ENCODE measurements around the gene AUNIP.
A peak's percentile ranks its signal among the peaks of the same experiment; 100 is the strongest.

AUNIP gene

GRCh38 chr1:25885602-25886001 is 26.3 kb upstream of the AUNIP start:
- no peak for DNase-seq

DNA sequence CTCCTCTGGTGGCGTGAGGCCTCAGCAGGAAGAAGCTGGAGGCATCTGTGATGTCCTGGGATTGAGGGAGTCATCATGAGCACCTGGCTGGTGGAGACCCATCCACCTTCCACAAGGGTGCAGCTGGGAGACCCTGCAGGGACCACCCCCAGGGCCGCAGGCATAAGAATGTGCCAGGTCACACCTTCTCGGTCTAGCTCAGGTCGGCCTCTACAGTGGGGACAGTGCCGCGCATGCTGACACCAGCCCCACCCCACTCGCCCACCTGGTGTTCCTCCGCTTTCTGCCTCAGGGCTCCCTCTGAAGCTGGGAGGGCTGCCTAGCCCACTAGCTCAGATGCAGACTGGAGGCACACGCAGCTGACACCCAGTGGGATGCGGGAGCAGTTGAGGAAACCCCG is 22.0 kb upstream of the AUNIP start:
- no peak for DNase-seq

GRCh38 chr1:25880518-25880917 is 21.3 kb upstream of the AUNIP start:
- no peak for DNase-seq

- DNase-seq, result no peak
These were observed 20.4 kb upstream of the AUNIP start for GRCh38 chr1:25879675-25880074.

DNA sequence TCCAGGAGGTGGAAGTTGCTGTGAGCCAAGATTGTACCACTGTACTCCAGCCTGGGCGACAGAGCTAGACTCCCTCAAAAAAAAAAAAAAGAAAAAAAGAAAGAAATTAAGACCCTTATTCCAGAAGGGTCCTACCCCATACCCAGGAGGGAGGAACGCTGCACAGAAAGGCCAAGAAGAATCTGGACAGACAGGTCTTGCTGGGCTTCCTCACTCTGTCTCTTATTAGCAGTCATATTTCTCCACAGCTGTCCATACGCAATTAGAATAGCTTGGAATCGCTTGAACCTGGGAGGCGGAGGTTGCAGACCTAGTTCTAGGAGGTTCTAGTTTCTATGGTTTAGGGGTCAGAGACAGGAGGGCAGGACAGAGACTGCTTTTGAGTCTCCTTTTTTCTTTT is 19.4 kb upstream of the AUNIP start:
- DNase-seq, result no peak

DNA sequence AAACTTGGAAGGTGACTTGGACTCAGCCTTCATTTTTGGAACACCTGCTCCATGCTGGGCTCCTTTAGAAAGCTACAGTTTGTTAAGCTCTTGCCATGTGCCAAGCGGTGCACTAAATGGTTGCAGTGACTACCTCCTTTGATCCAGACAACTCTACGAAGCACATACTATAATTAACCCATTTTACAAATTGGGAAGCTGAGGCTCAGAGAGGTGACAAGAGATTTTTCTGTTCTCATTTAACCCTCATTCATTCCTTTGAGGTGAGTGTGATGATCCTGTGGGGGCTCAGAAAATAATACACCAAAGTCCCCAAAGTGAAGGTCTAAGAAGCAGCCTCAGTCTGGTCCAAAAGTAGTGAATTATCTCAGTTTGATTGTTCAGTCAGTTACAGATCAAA is 17.9 kb upstream of the AUNIP start:
- DNase-seq, result no peak

DNA sequence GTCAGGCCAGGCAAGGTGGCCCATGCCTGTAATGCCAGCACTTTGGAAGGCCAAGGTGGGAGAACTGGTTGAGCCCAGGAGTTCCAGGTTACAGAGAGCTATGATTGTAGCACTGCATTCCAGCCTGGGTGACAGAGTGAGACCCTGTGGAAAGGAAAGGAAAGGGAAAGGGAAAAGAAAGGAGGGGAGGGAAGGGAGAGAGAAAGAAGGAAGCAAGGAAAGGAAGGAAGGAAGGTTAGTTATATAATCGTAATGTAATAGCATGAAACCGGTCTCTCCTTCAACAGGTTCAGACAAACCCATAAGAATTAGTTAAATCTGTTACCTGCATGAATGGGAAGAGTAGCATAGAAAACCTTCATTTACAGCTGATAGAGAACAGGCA is 17.4 kb upstream of the AUNIP start:
- DNase-seq, result no peak

GRCh38 chr1:25875856-25876692 is 16.8 kb upstream of the AUNIP start:
- DNase-seq, result no peak

DNA sequence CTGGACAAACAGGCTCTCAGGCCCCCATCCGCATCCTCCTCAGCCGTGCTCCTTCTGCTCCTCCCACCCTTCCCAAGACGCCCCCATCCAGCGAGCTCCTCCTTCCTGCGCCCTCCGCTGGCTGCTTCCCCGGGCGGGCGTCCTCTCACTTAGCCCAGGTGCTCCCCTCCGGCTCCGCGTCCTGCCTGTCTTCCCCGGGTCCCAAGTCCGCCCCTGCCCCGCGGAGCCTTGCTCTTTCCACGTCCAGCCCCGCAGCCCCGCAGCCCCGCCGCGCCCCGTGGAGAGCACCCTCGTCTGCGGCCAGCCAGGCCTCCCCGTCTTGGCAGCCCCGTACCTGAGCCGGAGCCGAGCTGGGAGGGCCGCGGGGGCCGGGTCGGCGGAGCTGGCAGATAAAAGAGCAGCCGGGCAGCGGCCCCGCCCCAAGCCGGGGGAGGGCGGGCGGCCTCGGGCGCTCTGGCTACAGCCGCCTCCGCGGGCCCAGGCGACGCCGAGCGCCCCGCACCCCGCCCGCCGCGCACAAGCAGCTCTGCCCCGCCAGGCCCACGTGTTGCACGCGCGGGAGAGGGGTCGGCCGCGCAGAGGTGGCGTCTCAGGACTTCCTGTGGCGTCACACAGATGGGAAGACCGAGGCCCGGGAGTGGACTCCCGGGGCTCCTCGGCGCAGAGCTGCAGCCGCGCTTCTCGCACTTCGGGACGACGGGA is 16.0 kb upstream of the AUNIP start, which contains the start of gene PAQR7:
Gene PAQR7 (minus strand): TSS at position 555 of the 702 bp plus-strand sequence. CDS start 11,869 bp downstream, outside the sequence.
- DNase-seq, result peak; percentile 39

DNA sequence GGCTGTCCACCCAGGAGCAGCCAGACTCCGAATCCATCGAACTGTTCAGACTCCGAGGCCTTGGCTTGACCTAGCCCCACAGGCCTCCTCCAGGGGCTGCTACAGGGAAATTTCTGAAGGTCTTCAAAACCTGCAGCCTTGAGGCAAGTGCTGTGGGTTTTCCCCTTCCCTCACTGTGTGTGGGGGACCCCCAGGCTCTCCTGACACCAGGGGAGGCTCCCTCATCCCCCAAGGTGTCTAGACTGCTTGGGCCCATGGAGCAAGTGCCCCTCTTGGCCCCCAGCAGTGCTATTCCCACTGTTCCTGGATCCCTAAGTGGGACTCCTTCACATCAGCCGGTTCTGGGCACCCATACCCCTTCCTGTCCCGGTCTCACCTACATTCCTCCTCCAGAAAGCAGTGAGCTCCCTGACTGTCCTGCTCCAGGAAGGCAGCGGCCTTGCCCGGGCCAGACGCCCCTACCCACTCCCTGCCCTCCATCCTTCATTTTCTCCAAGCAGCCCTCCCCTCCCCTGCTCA is 15.4 kb upstream of the AUNIP start:
- DNase-seq, result no peak

- no peak for DNase-seq
These were observed 15.0 kb upstream of the AUNIP start for GRCh38 chr1:25874209-25874608.

- no peak for DNase-seq
These were observed 13.9 kb upstream of the AUNIP start for GRCh38 chr1:25873120-25873519.

DNA sequence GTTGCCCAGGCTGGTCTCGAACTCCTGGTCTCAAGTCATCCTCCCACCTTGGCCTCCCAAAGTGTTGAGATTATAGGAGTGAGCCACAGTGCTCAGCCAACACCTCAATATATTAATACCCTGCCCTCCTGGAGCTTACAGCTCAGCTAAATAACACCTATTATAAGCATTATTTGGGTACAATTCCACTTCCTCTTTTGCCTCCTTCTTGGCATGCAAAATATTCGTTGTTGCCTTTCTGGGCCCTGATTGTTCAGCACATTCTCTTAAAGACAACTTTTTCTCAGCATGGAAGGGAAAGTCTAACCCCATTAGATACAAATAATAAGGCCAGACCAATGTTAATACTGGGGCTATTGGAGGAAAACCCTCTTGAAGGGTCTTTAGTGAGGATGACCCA is 13.5 kb upstream of the AUNIP start:
- DNase-seq, result no peak

- no peak for DNase-seq
These were observed 12.6 kb upstream of the AUNIP start for GRCh38 chr1:25871704-25872494.

DNA sequence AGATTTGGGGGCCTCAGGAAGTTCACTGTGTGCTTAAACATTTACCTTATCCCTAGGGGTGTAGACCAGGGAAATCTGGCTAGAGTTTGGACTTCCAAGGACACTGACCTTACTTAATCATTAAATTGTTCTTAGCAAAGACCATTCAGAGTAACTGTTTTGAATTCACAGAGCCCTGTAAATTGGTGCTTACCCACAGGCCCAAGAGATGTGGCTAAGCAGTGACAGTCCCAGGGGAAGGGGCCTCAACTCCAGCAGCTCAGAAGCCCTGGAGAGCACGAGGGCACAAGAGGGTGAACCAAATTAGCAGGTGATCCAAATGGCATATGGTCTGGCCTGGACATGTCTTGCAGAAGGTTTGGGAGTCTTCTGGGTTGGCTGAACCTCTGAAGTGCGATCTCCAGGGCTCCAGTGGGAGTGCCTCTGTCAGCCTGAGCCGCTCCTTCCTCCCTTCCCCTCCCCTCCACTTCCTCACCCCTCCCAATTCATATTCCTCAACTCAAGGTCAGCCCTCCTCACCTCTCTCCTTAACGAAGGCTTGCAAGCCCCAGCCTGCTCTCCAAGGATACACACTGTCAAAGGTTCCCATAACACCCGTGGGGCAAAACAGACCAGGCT is 11.9 kb upstream of the AUNIP start:
- no peak for DNase-seq

DNA sequence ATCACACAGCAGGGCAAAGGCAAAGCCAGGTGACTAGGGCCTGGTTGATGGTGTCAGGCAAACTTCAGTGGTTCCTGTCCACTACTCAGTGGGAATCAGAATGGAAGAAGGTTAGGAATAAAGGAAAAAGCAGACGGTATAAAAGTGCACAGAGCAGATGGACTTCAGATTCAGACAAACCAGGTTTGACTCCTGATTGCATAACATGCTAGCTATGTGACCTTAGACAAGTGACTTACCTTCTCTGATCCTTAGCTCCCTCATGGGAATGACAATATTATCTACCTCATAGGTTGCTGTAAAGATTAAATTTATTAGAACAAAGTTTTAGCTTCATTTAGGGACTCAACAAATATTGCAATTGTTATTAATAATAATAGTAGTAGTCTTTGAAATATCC is 11.4 kb upstream of the AUNIP start:
- DNase-seq, result no peak

DNA sequence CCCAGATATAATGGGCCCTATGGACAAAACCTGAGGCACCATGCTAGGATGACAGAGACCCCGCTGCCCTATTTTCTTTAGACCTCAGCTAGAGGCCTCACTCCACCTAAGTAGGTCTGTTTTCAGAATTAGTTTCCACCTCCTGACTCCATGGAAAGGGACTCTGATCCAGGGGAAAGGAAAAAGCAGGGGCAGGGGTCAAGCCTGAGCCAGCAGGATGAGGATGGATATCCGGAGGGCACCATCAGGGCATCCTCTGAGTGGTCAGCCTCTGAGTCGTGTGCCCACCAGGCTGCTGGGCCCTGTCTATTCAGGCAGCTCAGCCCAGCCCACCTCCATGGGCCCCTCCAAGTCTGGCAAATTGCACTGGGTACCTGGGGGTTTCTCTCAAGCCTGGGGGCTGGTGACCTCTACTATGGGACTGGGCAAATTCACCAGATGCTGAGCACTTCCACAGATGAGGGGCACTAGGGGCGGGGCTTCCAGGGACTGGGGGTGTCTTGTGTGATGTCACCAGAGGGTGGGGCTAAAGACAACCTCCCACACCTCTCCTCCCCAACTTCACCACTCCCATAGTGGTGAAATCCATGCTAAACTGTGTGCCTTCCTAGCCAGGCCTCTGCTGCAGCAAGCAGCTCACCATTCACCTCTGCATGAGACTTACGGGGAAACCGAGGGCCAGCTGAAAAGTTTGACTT is 10.8 kb upstream of the AUNIP start:
- no peak for DNase-seq

- no peak for DNase-seq
These were observed 8.1 kb upstream of the AUNIP start for GRCh38 chr1:25867210-25867991.

GRCh38 chr1:25866288-25866687 is 7.0 kb upstream of the AUNIP start:
- DNase-seq, result no peak

DNA sequence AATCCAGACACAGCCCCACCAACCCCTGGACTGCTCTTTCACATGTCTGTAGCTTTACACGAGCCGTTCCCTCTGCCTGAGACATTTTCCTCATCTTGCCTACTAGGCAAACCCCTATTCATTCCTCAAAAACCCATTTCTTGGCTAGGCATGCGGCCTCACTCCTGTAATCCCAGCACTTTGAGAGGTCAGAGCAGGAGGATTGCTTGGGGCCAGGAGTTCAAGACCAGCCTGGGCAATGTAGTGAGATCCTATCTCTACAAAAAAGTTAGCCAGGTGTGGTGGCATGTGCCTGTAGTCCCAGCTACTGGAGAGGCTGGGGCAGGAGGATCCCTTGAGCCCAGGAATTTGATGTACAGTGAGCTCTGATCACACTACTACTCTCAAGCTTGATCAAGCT is 5.2 kb upstream of the AUNIP start:
- DNase-seq, result no peak

GRCh38 chr1:25863486-25864262 is 4.4 kb upstream of the AUNIP start:
- no peak for DNase-seq

All from COR-L47 (cell line).